Measurements from ENCODE around the gene CARD14. TPM values are rescaled to one million over a fixed set of nuclear protein-coding genes. Genes with fewer than 3 reads are reported as not detected.
"Not testable (repeated sequence)": the region's sequence is repeated elsewhere in the genome, so short reads cannot be mapped to it uniquely, and the experiment has no call there.

Gene CARD14
- total RNA-seq, 2 experiments from 2014 or later, result not detected

DNA sequence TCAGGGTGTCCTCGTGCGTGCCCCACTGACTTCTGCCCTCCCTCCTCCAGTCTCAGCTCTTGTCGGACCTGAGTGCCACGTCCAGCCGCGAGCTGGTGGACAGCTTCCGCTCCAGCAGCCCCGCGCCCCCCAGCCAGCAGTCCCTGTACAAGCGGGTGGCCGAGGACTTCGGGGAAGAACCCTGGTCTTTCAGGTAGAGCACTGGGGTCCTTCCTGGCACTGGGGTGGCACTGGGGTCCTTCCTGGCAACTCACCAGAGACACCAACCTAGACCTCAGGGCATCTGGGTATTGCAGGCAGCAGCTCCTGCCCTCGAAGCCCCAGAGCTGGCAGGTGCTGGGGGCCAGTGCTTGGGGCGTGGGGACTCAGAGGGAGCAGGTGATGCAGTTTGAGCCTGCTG, 25.3 kb downstream of the CARD14 start:
- Mint-ChIP-seq H3K27me3 (peaks cover 13% of the 10 kb centered on the region), H3K36me3 (ENCODE audit: low read depth) (no peaks in the 10 kb centered on the region), H3K9me3 (peaks cover 7% of the 10 kb centered on the region), H3K4me1 (no peaks in the 10 kb centered on the region), H3K4me3 (no peak overlapping the region), H3K27ac (no peak overlapping the region)
- POLR2A ChIA-PET, result interaction anchor here (0.8 to 2.2 kb wide), 10 partner anchors 12 to 83 kb away, joined by 3 to 9 read pairs (median 4); no protein-coding TSS in a partner anchor
- DNase-seq, result no peak
- CTCF ChIA-PET, result interaction anchor here (0.8 to 3.0 kb wide), 6 partner anchors 7 to 59 kb away, joined by 3 to 28 read pairs (median 4); no protein-coding TSS in a partner anchor

- Mint-ChIP-seq H3K4me1 (no peaks in the 10 kb centered on the region), H3K27me3 (peaks cover 11% of the 10 kb centered on the region), H3K27ac (no peak overlapping the region), H3K36me3 (ENCODE audit: low read depth) (no peaks in the 10 kb centered on the region), H3K4me3 (no peak overlapping the region), H3K9me3 (peaks cover 7% of the 10 kb centered on the region)
- CTCF ChIA-PET, result interaction anchor here (0.7 to 3.0 kb wide), 12 partner anchors 8 to 189 kb away, joined by 3 to 28 read pairs (median 3); no protein-coding TSS in a partner anchor
- POLR2A ChIA-PET, result interaction anchor here (0.8 to 2.2 kb wide), 14 partner anchors 9 to 82 kb away, joined by 3 to 9 read pairs (median 4); no protein-coding TSS in a partner anchor
- DNase-seq, result peak; percentile 60
These were observed 26.1 kb downstream of the CARD14 start for GRCh38 chr17:80195671-80196529.

GRCh38 chr17:80196652-80197051, 26.8 kb downstream of the CARD14 start:
- H3K4me1 Mint-ChIP-seq, result no peaks in the 10 kb centered on the region
- no peak for DNase-seq
- H3K9me3 Mint-ChIP-seq, result peaks cover 7% of the 10 kb centered on the region
- no peak overlapping the region for H3K4me3 Mint-ChIP-seq
- H3K27me3 Mint-ChIP-seq, result peaks cover 8% of the 10 kb centered on the region
- POLR2A ChIA-PET, result interaction anchor here (0.8 to 2.2 kb wide), 5 partner anchors 10 to 81 kb away, joined by 3 to 8 read pairs (median 6); no protein-coding TSS in a partner anchor
- no peaks in the 10 kb centered on the region for H3K36me3 Mint-ChIP-seq (ENCODE audit: low read depth)
- H3K27ac Mint-ChIP-seq, result no peak overlapping the region
- CTCF ChIA-PET, result interaction anchor here (0.9 to 3.0 kb wide), 9 partner anchors 13 to 188 kb away, joined by 3 to 28 read pairs (median 3); no protein-coding TSS in a partner anchor

- no peaks in the 10 kb centered on the region for H3K4me1 Mint-ChIP-seq
- H3K27ac Mint-ChIP-seq, result no peak overlapping the region
- ChIA-PET POLR2A (no interaction called here), CTCF (no interaction called here)
- no peak for DNase-seq
- H3K4me3 Mint-ChIP-seq, result no peak overlapping the region
- H3K9me3 Mint-ChIP-seq, result peaks cover 7% of the 10 kb centered on the region
- H3K36me3 Mint-ChIP-seq (ENCODE audit: low read depth), result no peaks in the 10 kb centered on the region
- peaks cover 3% of the 10 kb centered on the region for H3K27me3 Mint-ChIP-seq
These were observed 28.4 kb downstream of the CARD14 start for GRCh38 chr17:80198144-80198661.

GRCh38 chr17:80199295-80199694, 29.5 kb downstream of the CARD14 start:
- POLR2A ChIA-PET, result interaction anchor here (1.4 kb wide), 1 partner anchor 60 kb away, joined by 5 read pairs; no protein-coding TSS in a partner anchor
- not testable (repeated sequence) for H3K36me3 Mint-ChIP-seq (ENCODE audit: low read depth); H3K27me3 Mint-ChIP-seq; H3K27ac Mint-ChIP-seq; H3K9me3 Mint-ChIP-seq; H3K4me3 Mint-ChIP-seq; DNase-seq; H3K4me1 Mint-ChIP-seq
- CTCF ChIA-PET, result interaction anchor here (0.6 to 1.0 kb wide), 3 partner anchors 94 to 140 kb away, joined by 3 read pairs; partner anchors contain the start of gene GAA

- CTCF ChIA-PET, result no interaction called here
- no peaks in the 10 kb centered on the region for H3K27me3 Mint-ChIP-seq
- no peak overlapping the region for H3K4me3 Mint-ChIP-seq
- H3K36me3 Mint-ChIP-seq (ENCODE audit: low read depth), result no peaks in the 10 kb centered on the region
- POLR2A ChIA-PET, result no interaction called here
- H3K27ac Mint-ChIP-seq, result no peak overlapping the region
- H3K4me1 Mint-ChIP-seq, result no peaks in the 10 kb centered on the region
- H3K9me3 Mint-ChIP-seq, result no peaks in the 10 kb centered on the region
- DNase-seq, result no peak
These were observed 31.6 kb downstream of the CARD14 start for GRCh38 chr17:80201446-80201845.

GRCh38 chr17:80202197-80202596, 32.4 kb downstream of the CARD14 start:
- Mint-ChIP-seq H3K4me3 (no peak overlapping the region), H3K27ac (no peak overlapping the region), H3K27me3 (no peaks in the 10 kb centered on the region), H3K36me3 (ENCODE audit: low read depth) (no peaks in the 10 kb centered on the region), H3K4me1 (no peaks in the 10 kb centered on the region), H3K9me3 (no peaks in the 10 kb centered on the region)
- ChIA-PET POLR2A (interaction anchor here (1.1 to 1.4 kb wide), 3 partner anchors 16 to 93 kb away, joined by 3 to 5 read pairs (median 4); no protein-coding TSS in a partner anchor), CTCF (interaction anchor here (0.6 kb wide), 1 partner anchor 87 kb away, joined by 3 read pairs; no protein-coding TSS in a partner anchor)
- no peak for DNase-seq

- DNase-seq, result no peak
- no peaks in the 10 kb centered on the region for H3K27me3 Mint-ChIP-seq
- no peaks in the 10 kb centered on the region for H3K4me1 Mint-ChIP-seq
- no peaks in the 10 kb centered on the region for H3K36me3 Mint-ChIP-seq (ENCODE audit: low read depth)
- POLR2A ChIA-PET, result interaction anchor here (0.9 to 1.4 kb wide), 3 partner anchors 14 to 58 kb away, joined by 3 to 4 read pairs (median 4); no protein-coding TSS in a partner anchor
- H3K27ac Mint-ChIP-seq, result no peak overlapping the region
- H3K9me3 Mint-ChIP-seq, result no peaks in the 10 kb centered on the region
- CTCF ChIA-PET, result interaction anchor here (1.3 kb wide), 1 partner anchor 60 kb away, joined by 3 read pairs; no protein-coding TSS in a partner anchor
- H3K4me3 Mint-ChIP-seq, result no peak overlapping the region
These were observed 33.7 kb downstream of the CARD14 start for GRCh38 chr17:80203471-80203963.

DNA sequence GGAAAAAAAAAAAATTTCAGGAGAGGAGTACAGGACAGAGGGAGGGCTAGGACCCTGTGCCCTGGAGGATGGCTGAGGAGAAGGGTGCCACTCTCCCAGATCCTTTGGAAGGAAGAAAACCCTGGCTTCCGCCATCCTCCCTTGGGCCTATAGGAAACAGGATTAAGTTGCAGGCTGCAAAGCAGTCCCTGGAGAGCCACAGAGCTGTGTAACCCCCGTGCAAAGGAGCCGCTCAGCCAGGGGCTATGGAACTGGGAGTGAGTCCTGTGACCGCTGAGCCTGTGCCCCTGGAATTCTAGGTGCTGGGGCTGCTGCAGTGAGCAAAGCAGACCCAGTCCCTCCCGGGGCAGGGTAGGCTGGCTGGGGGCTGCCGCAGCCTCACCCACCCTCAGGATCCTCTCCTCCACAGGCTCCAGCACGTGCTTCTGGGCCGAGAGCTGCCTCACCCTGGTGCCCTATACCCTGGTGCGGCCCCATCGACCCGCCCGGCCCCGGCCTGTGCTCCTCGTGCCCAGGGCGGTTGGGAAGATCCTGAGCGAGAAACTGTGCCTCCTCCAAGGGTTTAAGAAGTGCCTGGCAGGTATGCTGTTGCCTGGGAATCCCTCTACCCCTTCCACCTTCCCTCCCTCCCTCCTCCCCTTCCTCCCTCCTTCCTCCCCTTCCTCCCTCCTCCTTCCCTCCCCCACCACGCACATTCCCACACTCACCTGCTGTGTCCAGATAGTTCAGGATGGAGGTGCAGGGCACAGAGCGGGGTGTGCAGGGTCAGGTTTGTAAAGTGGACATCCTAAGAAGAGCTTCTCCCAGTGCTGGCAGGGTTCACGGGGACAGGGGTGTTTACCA, 35.0 kb downstream of the CARD14 start:
- ChIA-PET CTCF (no interaction called here), POLR2A (no interaction called here)
- Mint-ChIP-seq H3K4me1 (no peaks in the 10 kb centered on the region), H3K4me3 (no peak overlapping the region), H3K27me3 (no peaks in the 10 kb centered on the region), H3K36me3 (ENCODE audit: low read depth) (no peaks in the 10 kb centered on the region), H3K27ac (no peak overlapping the region), H3K9me3 (no peaks in the 10 kb centered on the region)
- no peak for DNase-seq

DNA sequence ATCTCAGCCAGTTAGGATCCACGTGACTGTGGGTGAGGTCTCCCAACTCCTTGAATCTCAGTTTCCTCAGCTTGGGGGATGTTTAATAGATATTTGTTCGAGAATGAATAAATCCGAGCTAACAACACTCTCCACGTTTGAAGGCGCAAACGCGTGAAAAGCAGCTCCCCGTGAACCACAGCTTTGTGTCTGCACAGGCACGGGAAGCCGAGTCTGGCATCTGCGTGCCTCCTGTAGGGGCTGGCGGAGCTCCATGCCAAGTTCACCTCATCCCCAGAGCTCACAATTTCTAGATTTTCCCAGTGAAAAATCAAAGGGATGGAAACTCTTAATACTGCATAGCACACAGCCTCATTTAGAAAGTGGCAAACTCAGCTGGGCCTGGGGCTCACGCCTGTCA, 36.0 kb downstream of the CARD14 start:
- ChIA-PET CTCF (no interaction called here), POLR2A (interaction anchor here (2.0 kb wide), 1 partner anchor 14 kb away, joined by 7 read pairs; the partner anchor contains the start of gene SGSH)
- Mint-ChIP-seq H3K4me1 (no peaks in the 10 kb centered on the region), H3K4me3 (no peak overlapping the region), H3K9me3 (no peaks in the 10 kb centered on the region), H3K27me3 (no peaks in the 10 kb centered on the region), H3K27ac (no peak overlapping the region), H3K36me3 (ENCODE audit: low read depth) (peaks cover 5% of the 10 kb centered on the region)
- DNase-seq, result no peak

GRCh38 chr17:80208050-80208449, 38.2 kb downstream of the CARD14 start:
- no peaks in the 10 kb centered on the region for H3K4me1 Mint-ChIP-seq
- H3K27me3 Mint-ChIP-seq, result no peaks in the 10 kb centered on the region
- peaks cover 10% of the 10 kb centered on the region for H3K36me3 Mint-ChIP-seq (ENCODE audit: low read depth)
- ChIA-PET CTCF (interaction anchor here (0.6 kb wide), 1 partner anchor 32 kb away, joined by 5 read pairs; no protein-coding TSS in a partner anchor), POLR2A (interaction anchor here (1.4 kb wide), 1 partner anchor 10 kb away, joined by 4 read pairs; no protein-coding TSS in a partner anchor)
- H3K4me3 Mint-ChIP-seq, result no peak overlapping the region
- no peaks in the 10 kb centered on the region for H3K9me3 Mint-ChIP-seq
- DNase-seq, result no peak
- H3K27ac Mint-ChIP-seq, result no peak overlapping the region

- peaks cover 10% of the 10 kb centered on the region for H3K36me3 Mint-ChIP-seq (ENCODE audit: low read depth)
- no peak for DNase-seq
- H3K9me3 Mint-ChIP-seq, result no peaks in the 10 kb centered on the region
- H3K27ac Mint-ChIP-seq, result no peak overlapping the region
- POLR2A ChIA-PET, result interaction anchor here (1.2 to 1.3 kb wide), 2 partner anchors 10 to 61 kb away, joined by 4 read pairs; no protein-coding TSS in a partner anchor
- no peaks in the 10 kb centered on the region for H3K27me3 Mint-ChIP-seq
- no peaks in the 10 kb centered on the region for H3K4me1 Mint-ChIP-seq
- no peak overlapping the region for H3K4me3 Mint-ChIP-seq
- CTCF ChIA-PET, result no interaction called here
These were observed 39.9 kb downstream of the CARD14 start for GRCh38 chr17:80209765-80210164.
